Neural cell (in vitro differentiated cells): Measurements from ENCODE around the gene NPPA.

ENCODE experiments used
- POLR2AphosphoS5 ChIP-seq: IDR thresholded peaks from 2 replicates; pipeline ENCODE4 v1.6.1; 2012
- TAF1 ChIP-seq: IDR thresholded peaks from 2 replicates; pipeline ENCODE4 v1.6.1; 2012; ENCODE audit warnings: low read depth
- TF ChIP-seq, protein P1 (sequence below): fragments of 450-650 bp; IDR thresholded peaks from 2 replicates; pipeline ENCODE4 v1.5.1; 2014; ENCODE audit warnings: antibody characterized with exemption, mild to moderate bottlenecking, moderate library complexity; ENCODE audit not compliant: poor library complexity, severe bottlenecking
- TF ChIP-seq, protein P2 (sequence below): IDR thresholded peaks from 2 replicates; pipeline ENCODE4 v1.6.1; 2012; ENCODE audit warnings: borderline replicate concordance

DNA sequence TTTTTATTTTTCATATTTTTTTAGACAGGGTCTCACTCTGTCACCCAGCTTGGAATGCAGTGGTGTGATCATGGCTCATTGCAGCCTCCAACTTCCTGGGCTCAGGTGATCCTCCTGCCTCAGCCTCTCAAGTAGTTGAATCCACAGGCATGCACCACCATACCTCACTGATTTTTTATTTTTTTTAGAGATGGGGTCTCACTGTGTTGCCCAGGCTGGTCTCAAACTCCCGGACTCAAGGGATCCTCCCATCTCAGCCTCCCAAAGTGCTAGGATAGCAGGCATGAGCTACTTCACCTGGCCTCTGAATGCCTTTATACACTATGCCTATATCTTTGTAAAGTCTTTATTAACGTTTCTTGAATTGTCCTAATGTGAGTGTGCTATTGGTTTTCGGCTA lies 21.5 kb upstream of the NPPA start:
- TF ChIP-seq, protein P1, sequence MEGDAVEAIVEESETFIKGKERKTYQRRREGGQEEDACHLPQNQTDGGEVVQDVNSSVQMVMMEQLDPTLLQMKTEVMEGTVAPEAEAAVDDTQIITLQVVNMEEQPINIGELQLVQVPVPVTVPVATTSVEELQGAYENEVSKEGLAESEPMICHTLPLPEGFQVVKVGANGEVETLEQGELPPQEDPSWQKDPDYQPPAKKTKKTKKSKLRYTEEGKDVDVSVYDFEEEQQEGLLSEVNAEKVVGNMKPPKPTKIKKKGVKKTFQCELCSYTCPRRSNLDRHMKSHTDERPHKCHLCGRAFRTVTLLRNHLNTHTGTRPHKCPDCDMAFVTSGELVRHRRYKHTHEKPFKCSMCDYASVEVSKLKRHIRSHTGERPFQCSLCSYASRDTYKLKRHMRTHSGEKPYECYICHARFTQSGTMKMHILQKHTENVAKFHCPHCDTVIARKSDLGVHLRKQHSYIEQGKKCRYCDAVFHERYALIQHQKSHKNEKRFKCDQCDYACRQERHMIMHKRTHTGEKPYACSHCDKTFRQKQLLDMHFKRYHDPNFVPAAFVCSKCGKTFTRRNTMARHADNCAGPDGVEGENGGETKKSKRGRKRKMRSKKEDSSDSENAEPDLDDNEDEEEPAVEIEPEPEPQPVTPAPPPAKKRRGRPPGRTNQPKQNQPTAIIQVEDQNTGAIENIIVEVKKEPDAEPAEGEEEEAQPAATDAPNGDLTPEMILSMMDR, result no peak
- TF ChIP-seq POLR2AphosphoS5 (no peak), TAF1 (no peak)
- TF ChIP-seq, protein P2, sequence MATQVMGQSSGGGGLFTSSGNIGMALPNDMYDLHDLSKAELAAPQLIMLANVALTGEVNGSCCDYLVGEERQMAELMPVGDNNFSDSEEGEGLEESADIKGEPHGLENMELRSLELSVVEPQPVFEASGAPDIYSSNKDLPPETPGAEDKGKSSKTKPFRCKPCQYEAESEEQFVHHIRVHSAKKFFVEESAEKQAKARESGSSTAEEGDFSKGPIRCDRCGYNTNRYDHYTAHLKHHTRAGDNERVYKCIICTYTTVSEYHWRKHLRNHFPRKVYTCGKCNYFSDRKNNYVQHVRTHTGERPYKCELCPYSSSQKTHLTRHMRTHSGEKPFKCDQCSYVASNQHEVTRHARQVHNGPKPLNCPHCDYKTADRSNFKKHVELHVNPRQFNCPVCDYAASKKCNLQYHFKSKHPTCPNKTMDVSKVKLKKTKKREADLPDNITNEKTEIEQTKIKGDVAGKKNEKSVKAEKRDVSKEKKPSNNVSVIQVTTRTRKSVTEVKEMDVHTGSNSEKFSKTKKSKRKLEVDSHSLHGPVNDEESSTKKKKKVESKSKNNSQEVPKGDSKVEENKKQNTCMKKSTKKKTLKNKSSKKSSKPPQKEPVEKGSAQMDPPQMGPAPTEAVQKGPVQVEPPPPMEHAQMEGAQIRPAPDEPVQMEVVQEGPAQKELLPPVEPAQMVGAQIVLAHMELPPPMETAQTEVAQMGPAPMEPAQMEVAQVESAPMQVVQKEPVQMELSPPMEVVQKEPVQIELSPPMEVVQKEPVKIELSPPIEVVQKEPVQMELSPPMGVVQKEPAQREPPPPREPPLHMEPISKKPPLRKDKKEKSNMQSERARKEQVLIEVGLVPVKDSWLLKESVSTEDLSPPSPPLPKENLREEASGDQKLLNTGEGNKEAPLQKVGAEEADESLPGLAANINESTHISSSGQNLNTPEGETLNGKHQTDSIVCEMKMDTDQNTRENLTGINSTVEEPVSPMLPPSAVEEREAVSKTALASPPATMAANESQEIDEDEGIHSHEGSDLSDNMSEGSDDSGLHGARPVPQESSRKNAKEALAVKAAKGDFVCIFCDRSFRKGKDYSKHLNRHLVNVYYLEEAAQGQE, result no peak
